ENCODE results near the gene DESI2.

DNA sequence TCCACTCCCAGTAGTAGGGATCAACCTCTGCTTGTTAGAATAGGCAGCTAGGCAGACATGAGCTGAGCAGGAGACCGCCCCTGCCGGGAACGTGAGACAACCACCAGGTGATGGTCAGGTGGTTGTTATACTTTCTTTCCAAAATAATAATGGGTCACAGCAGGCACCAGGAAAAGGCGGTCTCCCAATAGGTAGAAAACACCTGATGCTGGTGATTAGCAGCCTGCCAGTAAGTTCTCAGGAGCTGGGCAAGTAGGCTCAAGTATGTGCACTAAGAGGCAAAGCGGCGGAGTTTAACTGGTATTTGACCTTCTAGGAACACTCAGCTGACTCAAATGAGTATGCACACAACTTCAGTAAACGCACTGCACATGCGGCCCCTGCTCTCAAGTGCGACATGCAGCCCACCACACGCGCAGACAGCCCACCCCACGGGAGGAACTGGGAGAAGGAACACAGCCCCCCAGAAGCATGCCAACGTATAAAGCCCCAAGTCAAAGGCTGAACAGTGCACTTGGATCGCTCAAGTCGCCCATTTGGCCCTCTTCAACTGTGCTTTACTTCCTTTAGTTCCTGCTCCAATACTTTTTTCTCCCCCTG, 80.0 kb downstream of the DESI2 start:
- TF ChIP-seq CTCF (IDR thresholded peaks at IDR 0.05), result no peak
- TF ChIP-seq POLR2A (IDR thresholded peaks at IDR 0.05), result no peak
